HL-60 (cell line): ENCODE measurements around the gene EIF4G3.

Experiments
- DNase-seq, 2 experiments: peaks; one replicate each; pipeline ENCODE4 v3.0.0-alpha.2; 2010 to 2020; ENCODE audit warnings: low read depth in 1 of 2, low spot score in 1 of 2
- H3K27ac ChIP-seq: fragments of 250-450 bp; sonication (Bioruptor Pico); replicated peaks from 2 replicates; pipeline ENCODE4 v1.5.1; 2020; ENCODE audit warnings: mild to moderate bottlenecking, moderate library complexity
- H3K27me3 ChIP-seq: fragments of 250-450 bp; sonication (Bioruptor Pico); 2 replicates; pipeline ENCODE4 v1.5.1; 2021; ENCODE audit warnings: mild to moderate bottlenecking, moderate library complexity; ENCODE audit not compliant: insufficient read depth, poor library complexity, severe bottlenecking
- H3K4me3 ChIP-seq: replicated peaks from 2 replicates; pipeline ENCODE4 v1.5.1; 2011; ENCODE audit warnings: mild to moderate bottlenecking, control low read depth, low read length; ENCODE audit not compliant: insufficient read depth
- CTCF ChIP-seq: IDR thresholded peaks from one replicate; pipeline ENCODE4 v1.5.1; 2011; ENCODE audit warnings: low read length, control low read depth, inconsistent platforms; ENCODE audit not compliant: insufficient read depth
- GABPA ChIP-seq: IDR thresholded peaks from 2 replicates; pipeline ENCODE4 v1.6.1; 2012; ENCODE audit warnings: low read depth
- POLR2AphosphoS5 ChIP-seq: IDR thresholded peaks from 2 replicates; pipeline ENCODE4 v1.6.1; 2012; ENCODE audit warnings: low read depth
- REST ChIP-seq: IDR thresholded peaks from 2 replicates; pipeline ENCODE4 v1.6.1; 2012; ENCODE audit warnings: low read depth; ENCODE audit not compliant: insufficient replicate concordance
- SPI1 ChIP-seq: IDR thresholded peaks from 2 replicates; pipeline ENCODE4 v1.6.1; 2012; ENCODE audit warnings: low read depth, mild to moderate bottlenecking, borderline replicate concordance

The EIF4G3 gene

GRCh38 chr1:21018673-21019072 is 158.0 kb downstream of the EIF4G3 start:
- H3K27me3 ChIP-seq, result no peaks in the 10 kb centered on the region
- TF ChIP-seq GABPA (no peak), REST (no peak), CTCF (no peak), SPI1 (no peak), POLR2AphosphoS5 (no peak)
- H3K27ac ChIP-seq, result no peak overlapping the region
- no peak overlapping the region for H3K4me3 ChIP-seq
- no peak for DNase-seq

GRCh38 chr1:21013510-21013909 is 163.2 kb downstream of the EIF4G3 start:
- Histone ChIP-seq H3K27ac (no peak overlapping the region), H3K27me3 (no peaks in the 10 kb centered on the region), H3K4me3 (no peak overlapping the region)
- DNase-seq, result no peak
- TF ChIP-seq CTCF (no peak), POLR2AphosphoS5 (no peak), GABPA (no peak)

- Histone ChIP-seq H3K27me3 (no peaks in the 10 kb centered on the region), H3K27ac (no peak overlapping the region), H3K4me3 (no peak overlapping the region)
- DNase-seq, result no peak
- TF ChIP-seq SPI1 (no peak), CTCF (no peak), REST (no peak), POLR2AphosphoS5 (no peak), GABPA (no peak)
These were observed 163.8 kb downstream of the EIF4G3 start for GRCh38 chr1:21012937-21013336.

- H3K27ac ChIP-seq, result no peak overlapping the region
- H3K4me3 ChIP-seq, result no peak overlapping the region
- TF ChIP-seq SPI1 (no peak), CTCF (no peak), POLR2AphosphoS5 (no peak), REST (no peak), GABPA (no peak)
- no peaks in the 10 kb centered on the region for H3K27me3 ChIP-seq
- DNase-seq, result no peak
These were observed 168.8 kb downstream of the EIF4G3 start for GRCh38 chr1:21007876-21008275.
